Left cardiac atrium (tissue), 4 donors: ENCODE measurements around the gene CCDC85C. TPM values are rescaled to one million over a fixed set of nuclear protein-coding genes. Genes with fewer than 3 reads are reported as not detected.

Experiments used
- ATAC-seq, 2 donors: fragments of 200-7000 bp; cut with Tn5 transposase; one replicate each; pipeline ENCODE4 v1.9.1; 2020; ENCODE audit warnings: mild to moderate bottlenecking in 2 of 2, moderate library complexity in 2 of 2
- DNase-seq: peaks from one replicate; pipeline ENCODE4 v3.0.0-alpha.2; 2020
- intact Hi-C, 2 donors: fragments of 100-400 bp; cut with DNase I; formaldehyde crosslinking; loops; one replicate each; pipeline versions ENCODE4 v1.14.1 to v1.15.1; 2022 to 2023
- total RNA-seq, 2 donors: library from RNA; stranded (reverse); fragmentation: NEBNext Ultra II Directional; extraction: Animal tissue kit (Norgen Biotek cat#: 25700); gene quantifications; one replicate each; pipeline ENCODE4 v1.2.1, GENCODE V29; 2021
- donor health status: DM: no; HTN: yes; CAD: no.
- donor health status: DM: no; HTN: yes; CAD: no; lungs with severe emphysema.
- donor health status: DM: yes; HTN: yes; CAD: no.
- donor health status: Dilated cardiomyopathy.

Gene CCDC85C
- total RNA-seq, 2 donors from 2014 or later, result 21.4 to 24.7 TPM

- DNase-seq (no peak), ATAC-seq (no peak)
- intact Hi-C loops, result loop anchor here in 1 of 2 donors (5.0 kb wide), 1 partner anchor 126 kb away; no protein-coding TSS in a partner anchor
Observed at GRCh38 chr14:99633141-99633540, 29.1 kb upstream of the CCDC85C start.

- DNase-seq (no peak), ATAC-seq (no peak)
- intact Hi-C loops, result loop anchor here in 1 of 2 donors (5.0 kb wide), 1 partner anchor 125 kb away; no protein-coding TSS in a partner anchor
Observed at GRCh38 chr14:99632410-99633035, 28.5 kb upstream of the CCDC85C start.

- intact Hi-C loops, result loop anchor here in 1 of 2 donors (5.0 kb wide), 1 partner anchor 123 kb away; no protein-coding TSS in a partner anchor
- ATAC-seq (no peak), DNase-seq (no peak)
Observed at GRCh38 chr14:99630202-99630601, 26.2 kb upstream of the CCDC85C start.

GRCh38 chr14:99628887-99629618 is 25.0 kb upstream of the CCDC85C start:
- DNase-seq (peak; percentile 80), ATAC-seq (peak; percentile 91 to 92)
- intact Hi-C loops, result loop anchor here (1.0 to 2.0 kb wide), 2 partner anchors 110 to 111 kb away; no protein-coding TSS in a partner anchor

GRCh38 chr14:99627510-99628381 is 23.7 kb upstream of the CCDC85C start:
- DNase-seq, result no peak
- intact Hi-C loops, result loop anchor here in 1 of 2 donors (2.0 kb wide), 1 partner anchor 109 kb away; no protein-coding TSS in a partner anchor
- no peak for ATAC-seq

- DNase-seq, result no peak
- ATAC-seq, result no peak
- intact Hi-C loops, result no loop called here
Observed at GRCh38 chr14:99627100-99627499, 23.1 kb upstream of the CCDC85C start.

- DNase-seq (no peak), ATAC-seq (no peak)
- intact Hi-C loops, result no loop called here
Observed at GRCh38 chr14:99626041-99626648, 22.1 kb upstream of the CCDC85C start.

- intact Hi-C loops, result no loop called here
- DNase-seq, result no peak
- ATAC-seq, result no peak
Observed at GRCh38 chr14:99625476-99625875, 21.5 kb upstream of the CCDC85C start.

- ATAC-seq, result no peak
- intact Hi-C loops, result no loop called here
- DNase-seq, result no peak
Observed at GRCh38 chr14:99624971-99625370, 21.0 kb upstream of the CCDC85C start.

- intact Hi-C loops, result no loop called here
- ATAC-seq, result no peak
- DNase-seq, result no peak
Observed at GRCh38 chr14:99624024-99624423, 20.0 kb upstream of the CCDC85C start.

GRCh38 chr14:99621948-99622347 is 17.9 kb upstream of the CCDC85C start:
- DNase-seq, result no peak
- no peak for ATAC-seq
- intact Hi-C loops, result no loop called here

GRCh38 chr14:99619835-99620834 is 16.1 kb upstream of the CCDC85C start:
- ATAC-seq (peak; percentile 27 to 60), DNase-seq (peak; percentile 76)
- intact Hi-C loops, result no loop called here

GRCh38 chr14:99616832-99617800 is 13.1 kb upstream of the CCDC85C start:
- DNase-seq, result no peak
- intact Hi-C loops, result no loop called here
- no peak for ATAC-seq

GRCh38 chr14:99615497-99616157 is 11.6 kb upstream of the CCDC85C start:
- DNase-seq (no peak), ATAC-seq (peak in 1 of 2 donors; percentile 73)
- intact Hi-C loops, result no loop called here

- intact Hi-C loops, result no loop called here
- DNase-seq, result no peak
Observed at GRCh38 chr14:99612738-99613330, 8.8 kb upstream of the CCDC85C start.

More at GRCh38 chr14:99612738-99613330, 8.8 kb upstream of the CCDC85C start:
- ATAC-seq, result peak in 1 of 2 donors; percentile 59
